Small intestine (tissue), 7 donors: ENCODE results near the gene SOAT2. TPM values are rescaled to one million over a fixed set of nuclear protein-coding genes. Genes with fewer than 3 reads are reported as not detected.
A peak's percentile ranks its signal among the peaks of the same experiment; 100 is the strongest.
"Not testable (repeated sequence)": the region's sequence is repeated elsewhere in the genome, so short reads cannot be mapped to it uniquely, and the experiment has no call there.

Experiments used
- DNase-seq, 2 donors: peaks; one replicate each; pipeline versions ENCODE4 v3.0.0 to v3.0.0-alpha.2; 2013
- FAIRE-seq: peaks from 2 replicates; lab custom pipeline; 2012; peaks lifted over from hg19 to GRCh38; lab: Jason Lieb, UNC
- H3K27ac ChIP-seq, 3 donors: one replicate each; pipeline ENCODE4 v1.5.1; 2013; ENCODE audit warnings: low read length in 2 of 3, mild to moderate bottlenecking in 2 of 3, control low read depth in 1 of 3, inconsistent platforms in 1 of 3, low read depth in 1 of 3, moderate library complexity in 1 of 3
- H3K27me3 ChIP-seq, 3 donors: one replicate each; pipeline ENCODE4 v1.6.1; 2013; ENCODE audit warnings: low read length in 3 of 3, inconsistent platforms in 1 of 3; ENCODE audit not compliant: control insufficient read depth in 3 of 3, insufficient read depth in 3 of 3
- H3K36me3 ChIP-seq, 3 donors: one replicate each; pipeline ENCODE4 v1.6.1; 2013; ENCODE audit warnings: low read length in 3 of 3, inconsistent platforms in 1 of 3, low read depth in 1 of 3, mild to moderate bottlenecking in 1 of 3, moderate library complexity in 1 of 3; ENCODE audit not compliant: control insufficient read depth in 3 of 3, insufficient read depth in 2 of 3
- H3K4me1 ChIP-seq, 3 donors: one replicate each; pipeline ENCODE4 v1.6.1; 2013; ENCODE audit warnings: low read length in 2 of 3, inconsistent platforms in 1 of 3, low read depth in 1 of 3, mild to moderate bottlenecking in 1 of 3, moderate library complexity in 1 of 3; ENCODE audit not compliant: control insufficient read depth in 3 of 3, insufficient read depth in 2 of 3
- H3K4me3 ChIP-seq, 3 donors: one replicate each; pipeline ENCODE4 v1.5.1; 2013; ENCODE audit warnings: low read length in 3 of 3, control low read depth in 1 of 3, inconsistent platforms in 1 of 3, low read depth in 1 of 3, mild to moderate bottlenecking in 1 of 3, moderate library complexity in 1 of 3
- H3K9me3 ChIP-seq, 2 donors: one replicate each; pipeline ENCODE4 v1.6.1; 2013; ENCODE audit warnings: low read depth in 1 of 2, low read length in 1 of 2; ENCODE audit not compliant: control insufficient read depth in 2 of 2, insufficient read depth in 1 of 2
- WGBS, 3 donors: extraction: QIAGEN DNeasy Blood & Tissue Kit; methylation state at CpG; one replicate each; pipeline ENCODE4 v1.1.7; 2013; 5-methylcytosine and 5-hydroxymethylcytosine counted together
- polyA plus RNA-seq, 4 donors: library from polyadenylated mRNA; stranded (reverse) in 3 of 4; unstranded in 1 of 4; fragments of 200-250 nt in 3 of 4; fragments of 120-200 nt in 1 of 4; gene quantifications; one replicate each; pipeline versions ENCODE4 v1.2.1 to v1.2.3, GENCODE V29; 2013
- donor health status: healthy with polysubstance abuse.
- donor health status: control.
- donor health status: control.
- donor health status: Bipolar disorder and iron deficiency.
- donor health status: healthy.

Gene SOAT2
- polyA plus RNA-seq, 4 donors, result 4.2 to 141 (median 85.7) TPM

- Histone ChIP-seq H3K4me1 (peaks cover 9 to 53% (median 14%) of the 10 kb centered on the region in 3 donors), H3K9me3 (no peaks in the 10 kb centered on the region), H3K36me3 (peaks cover 0 to 22% (median 0%) of the 10 kb centered on the region in 3 donors), H3K4me3 (peak overlapping the region in 1 of 3 donors; percentile 1), H3K27ac (no peak overlapping the region), H3K27me3 (no peaks in the 10 kb centered on the region)
- DNase-seq (no peak), FAIRE-seq (no peak)
- 88 to 97% (median 96%) methylated on average over 8 of the region's 8 CpGs for WGBS, 3 donors
Observed at GRCh38 chr12:53105256-53105655, 2.0 kb downstream of the SOAT2 start.

- WGBS, 3 donors, result 88 to 93% (median 91%) methylated on average over 7 of the region's 7 CpGs
- Histone ChIP-seq H3K4me3 (no peak overlapping the region), H3K27me3 (no peaks in the 10 kb centered on the region), H3K4me1 (peaks cover 9 to 53% (median 14%) of the 10 kb centered on the region in 3 donors), H3K27ac (no peak overlapping the region), H3K9me3 (no peaks in the 10 kb centered on the region), H3K36me3 (peaks cover 0 to 22% (median 0%) of the 10 kb centered on the region in 3 donors)
- DNase-seq (no peak), FAIRE-seq (no peak)
Observed at GRCh38 chr12:53105712-53106439, 2.6 kb downstream of the SOAT2 start.

- FAIRE-seq, result no peak
Observed at GRCh38 chr12:53107122-53107521, 3.8 kb downstream of the SOAT2 start.

GRCh38 chr12:53112431-53112830, 9.1 kb downstream of the SOAT2 start:
- 90 to 94% (median 90%) methylated on average over 6 to 7 of the region's 7 CpGs for whole genome bisulfite sequencing, 3 donors

More at GRCh38 chr12:53107122-53107521, 3.8 kb downstream of the SOAT2 start:
- Histone ChIP-seq H3K4me3 (no peak overlapping the region), H3K36me3 (peaks cover 0 to 22% (median 0%) of the 10 kb centered on the region in 3 donors), H3K9me3 (no peaks in the 10 kb centered on the region), H3K4me1 (peaks cover 9 to 50% (median 14%) of the 10 kb centered on the region in 3 donors), H3K27me3 (no peaks in the 10 kb centered on the region), H3K27ac (no peak overlapping the region)
- DNase-seq, result no peak
- WGBS, 3 donors, result 54 to 73% (median 71%) methylated on average over 7 of the region's 7 CpGs

GRCh38 chr12:53113136-53113705, 9.9 kb downstream of the SOAT2 start:
- H3K4me1 ChIP-seq, result peaks cover 0 to 30% (median 0%) of the 10 kb centered on the region in 3 donors
- H3K27me3 ChIP-seq, result no peaks in the 10 kb centered on the region
- H3K4me3 ChIP-seq, result peak overlapping the region in 1 of 3 donors; percentile 24
- WGBS, 3 donors, result 75 to 81% (median 75%) methylated on average over 12 of the region's 12 CpGs
- no peaks in the 10 kb centered on the region for H3K9me3 ChIP-seq
- DNase-seq (peak in 1 of 2 donors; percentile 39), FAIRE-seq (no peak)
- H3K36me3 ChIP-seq, result peaks cover 0 to 33% (median 0%) of the 10 kb centered on the region in 3 donors
- H3K27ac ChIP-seq, result peak overlapping the region in 1 of 3 donors; percentile 80

More at GRCh38 chr12:53112431-53112830, 9.1 kb downstream of the SOAT2 start:
- H3K4me3 ChIP-seq, H3K27me3 ChIP-seq, H3K27ac ChIP-seq, H3K9me3 ChIP-seq, FAIRE-seq: not testable (repeated sequence)
- H3K4me1 ChIP-seq, result peaks cover 0 to 25% (median 0%) of the 10 kb centered on the region in 3 donors
- peaks cover 0 to 25% (median 0%) of the 10 kb centered on the region in 3 donors for H3K36me3 ChIP-seq
- DNase-seq, result peak in 1 of 2 donors; percentile 15

- peak in 1 of 2 donors; percentile 24 for DNase-seq
- Histone ChIP-seq H3K4me1 (peaks cover 0 to 36% (median 0%) of the 10 kb centered on the region in 3 donors), H3K27ac (peak overlapping the region in 1 of 3 donors; percentile 80), H3K27me3 (no peaks in the 10 kb centered on the region), H3K36me3 (peaks cover 0 to 36% (median 0%) of the 10 kb centered on the region in 3 donors), H3K9me3 (no peaks in the 10 kb centered on the region), H3K4me3 (no peak overlapping the region)
- no peak for FAIRE-seq
Observed at GRCh38 chr12:53113951-53114350, 10.7 kb downstream of the SOAT2 start.

GRCh38 chr12:53115112-53115890, 12.0 kb downstream of the SOAT2 start:
- no peaks in the 10 kb centered on the region for H3K9me3 ChIP-seq
- 86 to 95% (median 93%) methylated on average over 33 of the region's 33 CpGs for WGBS, 3 donors

More at GRCh38 chr12:53115112-53115890, 12.0 kb downstream of the SOAT2 start:
- no peak for DNase-seq
- Histone ChIP-seq H3K36me3 (peaks cover 0 to 38% (median 0%) of the 10 kb centered on the region in 3 donors), H3K27me3 (no peaks in the 10 kb centered on the region), H3K4me3 (no peak overlapping the region), H3K27ac (peak overlapping the region in 1 of 3 donors; percentile 80), H3K4me1 (peaks cover 0 to 44% (median 0%) of the 10 kb centered on the region in 3 donors)
- no peak for FAIRE-seq
